ENCODE measurements around the gene FAAH.

FAAH gene

DNA sequence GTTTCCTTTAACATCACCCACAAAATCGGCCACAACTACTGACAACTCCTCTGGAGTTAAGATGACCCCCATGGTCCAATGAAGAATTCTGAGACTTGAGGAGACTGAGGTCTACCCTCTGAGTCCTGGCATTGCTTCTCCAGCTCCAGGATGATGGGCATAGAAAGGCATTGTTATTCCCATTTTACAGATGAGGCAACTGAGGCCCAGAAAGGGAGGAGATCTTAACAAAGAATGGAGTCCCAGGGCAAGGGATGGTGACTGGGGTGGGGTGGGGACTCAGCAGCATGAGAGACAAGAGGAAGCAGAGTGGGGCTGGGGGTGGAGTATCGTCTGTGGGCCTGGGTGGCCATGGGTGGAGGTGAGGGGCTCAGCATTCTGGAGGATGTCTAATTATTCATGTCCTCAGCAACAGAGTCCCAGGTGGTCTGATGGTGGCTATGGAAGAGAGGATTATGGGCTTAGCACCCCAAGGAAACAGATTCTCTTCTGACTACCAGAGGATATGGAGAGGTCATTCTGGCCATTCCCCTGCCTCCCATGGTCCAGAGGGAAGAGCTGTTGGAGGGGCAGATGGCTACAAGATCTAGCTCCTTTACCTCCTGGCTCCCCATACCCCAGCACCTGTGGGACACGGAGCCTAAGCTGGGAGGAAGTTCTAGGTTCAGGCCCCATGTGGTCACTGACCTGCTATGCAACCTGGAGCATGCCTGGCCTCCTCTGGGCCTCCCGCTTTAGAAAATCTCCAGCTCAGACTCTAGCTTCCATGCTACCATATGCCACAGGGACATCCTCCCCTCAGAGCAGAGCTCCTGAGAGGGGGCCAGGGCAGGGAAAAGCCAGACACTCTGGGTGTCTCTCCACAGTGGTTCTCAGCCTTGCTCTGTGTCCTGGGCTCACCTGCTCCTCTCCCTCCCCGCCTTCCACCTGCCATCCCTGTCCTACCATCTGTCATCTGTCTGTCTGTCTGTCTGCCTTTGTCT, 58.1 kb downstream of the FAAH start:
- DNase-seq, result no peak

DNA sequence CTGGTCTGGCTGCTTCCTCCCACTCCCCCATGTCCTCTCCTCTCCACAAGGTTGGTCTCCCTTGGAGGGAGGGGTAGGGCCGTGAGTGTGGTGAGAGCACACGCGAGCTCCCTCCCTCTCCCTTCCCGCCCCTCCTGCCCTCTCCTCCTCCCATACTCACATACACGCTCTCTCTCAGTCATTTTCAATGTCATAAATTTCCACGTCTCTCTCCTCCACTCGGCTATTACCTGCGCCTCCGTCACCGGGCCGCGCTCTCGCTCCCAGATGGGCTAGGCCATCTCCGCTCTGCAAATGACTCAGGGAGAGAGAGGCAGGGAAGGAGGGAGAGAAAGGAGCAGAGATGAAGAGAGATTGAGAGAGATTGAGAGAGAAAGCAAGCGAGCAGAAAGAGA, 58.8 kb downstream of the FAAH start:
- DNase-seq, result no peak

DNA sequence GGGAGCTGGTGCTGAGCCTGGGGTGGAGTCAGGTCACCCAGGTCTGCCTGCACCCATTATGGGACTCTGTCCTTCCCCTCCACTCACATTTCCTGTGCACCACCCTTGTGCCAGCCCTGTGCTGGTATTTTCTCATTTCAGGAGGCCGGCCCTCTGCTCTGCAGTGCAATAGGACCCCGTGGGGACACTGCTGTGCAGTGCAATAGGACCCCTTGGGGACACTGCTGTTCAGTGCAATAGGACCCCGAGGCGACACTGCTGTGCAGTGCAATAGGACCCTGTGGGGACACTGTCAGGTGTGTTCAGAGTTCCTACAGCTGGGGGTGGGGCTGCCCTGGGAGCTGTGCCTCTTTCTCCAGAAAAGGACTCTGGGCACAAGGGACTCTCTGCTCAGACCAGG, 59.3 kb downstream of the FAAH start:
- DNase-seq, result no peak

DNA sequence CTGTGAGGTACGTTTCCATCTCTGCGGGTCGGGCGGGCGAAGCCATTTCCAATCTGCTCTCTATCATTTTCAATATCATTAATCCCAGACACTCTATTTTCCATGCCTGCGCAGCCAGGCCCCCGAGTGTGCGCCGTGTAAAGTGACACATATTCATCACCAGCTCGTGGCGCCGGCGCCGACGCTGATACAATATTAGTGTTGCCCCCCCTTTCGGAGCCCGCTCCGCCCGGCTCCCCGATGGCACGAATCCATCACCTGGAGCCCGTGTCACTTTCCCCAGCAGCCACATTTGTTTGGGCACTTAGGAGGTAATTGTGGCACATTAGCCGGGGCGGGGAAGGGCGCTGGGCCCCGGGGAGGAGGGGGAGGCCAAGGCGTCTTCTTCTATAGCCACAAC, 61.8 kb downstream of the FAAH start:
- DNase-seq, result peak; percentile 86

DNA sequence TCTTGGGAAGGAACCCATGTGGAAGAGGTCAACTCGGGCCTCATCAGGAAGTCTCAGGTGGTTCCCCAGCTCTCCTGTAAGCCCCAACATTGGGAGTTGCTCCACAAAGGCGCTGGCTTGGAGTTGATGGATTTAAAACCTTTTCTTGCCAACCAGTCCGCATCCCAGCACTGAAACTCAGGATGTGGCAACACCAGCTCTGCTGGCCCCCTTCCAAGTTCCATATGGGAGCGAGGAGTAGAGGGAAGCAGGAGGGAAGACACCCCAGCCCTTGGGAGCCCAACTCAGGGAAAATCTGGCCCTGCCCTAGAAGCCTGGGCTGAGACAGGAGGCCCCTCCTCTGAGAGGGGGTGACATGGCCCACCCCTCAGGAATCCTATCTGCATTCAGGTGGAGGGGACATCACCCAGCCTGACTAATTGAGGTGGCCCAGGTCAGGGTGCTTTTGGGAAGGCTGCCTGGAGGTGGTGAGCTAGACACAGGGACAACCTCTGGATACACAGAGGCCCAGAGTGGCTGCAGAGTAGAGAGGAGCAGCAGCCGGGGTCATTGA, 62.4 kb downstream of the FAAH start:
- peak; percentile 53 for DNase-seq

DNA sequence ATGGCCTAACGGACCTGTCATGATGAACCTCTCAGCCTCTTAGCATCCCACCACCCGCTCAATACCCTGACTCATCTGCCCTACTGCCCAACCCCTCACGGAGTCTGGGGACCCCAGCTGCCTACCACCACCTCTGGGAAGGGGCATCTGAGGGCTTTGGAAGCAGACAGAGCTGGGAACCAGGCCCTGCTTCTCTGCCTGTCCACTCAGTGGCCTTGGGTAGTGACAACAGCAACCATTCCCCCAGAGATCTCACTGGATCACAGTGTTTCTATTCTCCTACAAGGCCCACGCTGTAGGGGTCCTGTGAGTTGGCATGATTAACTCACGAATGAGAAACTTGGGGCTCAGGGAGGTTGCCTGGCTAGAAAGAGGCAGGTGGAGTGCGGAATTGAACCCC, 63.1 kb downstream of the FAAH start:
- no peak for DNase-seq

DNA sequence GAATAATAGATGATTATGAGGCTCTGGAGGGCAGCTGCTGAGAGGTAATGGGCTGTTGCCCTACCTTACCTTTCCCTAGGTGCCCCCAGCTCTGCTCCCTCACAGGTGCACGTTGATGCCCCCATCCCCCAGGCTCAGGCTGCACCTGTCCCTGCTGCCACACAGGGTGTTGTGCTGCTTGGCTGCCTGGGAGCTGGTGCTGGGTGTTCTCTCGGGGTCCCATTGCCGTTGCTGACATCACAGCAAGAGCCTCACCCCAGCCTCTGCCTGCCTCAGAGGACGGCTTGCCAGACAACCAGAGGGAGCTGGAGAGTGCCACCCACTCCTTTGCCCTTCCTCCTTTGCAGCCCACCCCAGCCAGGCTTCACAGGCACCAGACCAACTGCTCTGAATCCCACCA, 64.1 kb downstream of the FAAH start:
- peak; percentile 57 for DNase-seq

DNA sequence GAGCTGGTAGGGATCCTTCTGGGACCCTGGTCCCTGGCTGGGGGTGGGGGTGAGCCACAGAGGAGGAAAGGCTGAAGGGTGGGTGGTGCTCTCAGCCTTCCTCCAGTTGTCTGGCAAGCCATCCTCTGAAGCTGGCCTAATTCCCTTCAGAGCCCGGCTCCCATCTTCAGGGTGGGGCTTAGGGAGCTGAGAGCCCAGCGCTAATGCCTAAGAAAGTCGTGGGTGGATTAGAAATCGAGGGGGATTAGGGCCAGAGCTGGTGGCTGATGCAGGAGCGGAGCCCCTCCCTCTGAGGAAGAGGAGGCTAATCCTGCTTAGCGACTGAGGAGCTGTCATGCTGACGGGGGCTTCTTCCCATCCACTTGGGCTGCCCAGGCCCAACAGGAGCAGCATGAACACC, 64.7 kb downstream of the FAAH start:
- DNase-seq, result no peak

DNA sequence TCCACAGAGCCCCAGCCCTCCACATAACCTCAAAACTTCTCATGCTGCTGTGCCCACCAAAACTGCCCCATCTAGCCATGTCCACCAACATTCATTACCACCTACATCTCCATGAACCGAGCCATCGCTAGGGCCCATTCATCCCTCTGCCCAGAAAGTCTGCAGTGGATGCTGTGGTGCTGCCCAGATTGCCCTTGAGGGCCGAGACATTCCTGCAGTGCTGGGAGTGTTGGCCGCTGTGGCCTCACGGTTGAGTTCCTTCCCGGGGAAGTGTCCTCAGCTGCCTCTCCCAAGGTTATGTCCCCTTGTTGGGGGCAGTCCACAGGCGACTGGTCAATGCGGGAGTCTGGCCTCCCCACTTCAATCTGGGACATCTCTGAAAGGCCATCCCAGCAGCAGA, 65.2 kb downstream of the FAAH start:
- DNase-seq, result no peak

DNA sequence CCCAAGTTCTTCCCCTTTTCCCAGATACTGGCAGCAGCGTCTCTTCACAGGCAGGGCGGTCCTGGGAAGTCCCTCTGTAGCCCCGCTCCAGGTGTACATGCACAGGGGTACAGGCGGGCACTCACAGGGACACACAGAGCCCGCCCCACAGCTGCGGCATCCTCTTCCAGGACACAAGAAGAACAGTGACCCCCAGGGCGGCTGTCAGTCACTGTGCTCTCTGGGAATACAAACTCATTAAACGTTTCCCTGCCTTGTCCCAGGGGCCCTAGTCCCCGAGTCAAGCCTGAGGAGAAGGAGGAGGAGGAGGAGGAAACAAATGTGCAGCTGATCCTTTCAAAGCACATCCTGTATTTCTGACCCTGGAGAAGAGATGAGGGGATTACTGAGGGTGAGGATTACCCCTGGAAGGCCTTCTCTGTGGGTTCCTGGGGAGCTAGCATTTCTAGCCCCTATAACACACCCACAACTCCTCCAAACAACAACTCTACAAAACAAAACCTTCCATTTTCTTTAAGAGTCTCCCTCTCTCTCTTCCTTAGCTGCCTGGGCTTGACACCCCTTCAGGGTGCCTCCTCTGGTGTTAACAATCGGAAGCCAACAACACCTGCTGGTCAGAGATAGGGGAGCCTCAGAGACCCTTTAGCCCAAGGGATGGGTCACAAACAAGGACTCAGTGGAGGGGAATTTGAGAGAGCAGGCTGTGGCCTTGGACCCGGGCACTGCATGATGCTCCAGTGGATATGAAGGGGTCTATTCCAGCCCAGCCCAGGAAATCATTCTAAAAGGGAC, 67.1 kb downstream of the FAAH start:
- DNase-seq, result no peak

DNA sequence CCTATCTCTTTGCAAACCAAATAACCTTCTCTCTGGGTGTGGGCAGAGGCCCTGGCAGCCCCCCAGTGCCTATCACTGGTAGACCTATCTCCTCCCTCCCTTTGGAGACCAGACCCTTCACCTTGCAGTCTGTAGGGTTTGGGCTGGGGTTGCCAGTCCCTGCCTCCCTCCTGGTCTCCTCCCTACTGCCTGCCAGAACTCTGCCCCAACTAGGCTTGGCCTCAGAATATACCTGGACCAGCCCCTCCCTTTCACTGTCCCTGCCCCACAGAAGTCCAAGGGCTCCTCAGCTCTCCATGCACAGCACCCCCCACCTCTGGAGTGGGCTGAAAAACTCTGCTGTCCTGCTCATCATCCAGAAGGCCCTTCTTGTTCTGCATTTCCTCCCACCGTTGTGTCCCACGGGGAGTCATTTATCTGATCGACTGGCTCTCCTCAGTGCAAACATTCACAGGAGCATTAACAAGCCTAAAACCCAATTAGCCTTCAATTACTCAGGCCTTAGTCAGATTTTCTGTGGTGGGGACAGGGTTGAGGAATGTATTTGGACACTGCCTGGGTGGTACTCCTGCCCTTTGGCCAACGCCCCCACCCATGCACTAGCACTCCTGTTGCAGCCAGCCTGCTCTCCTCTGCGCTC, 67.8 kb downstream of the FAAH start:
- DNase-seq, result no peak

All from NCI-H1105 (cell line).